IMR-90 (cell line): ENCODE results near the gene CARD10. TPM values are rescaled to one million over a fixed set of nuclear protein-coding genes. Genes with fewer than 3 reads are reported as not detected.

Experiments
- ATAC-seq: fragments of 200-7000 bp; cut with Tn5 transposase; 2 replicates; pipeline ENCODE4 v1.9.1; 2020; ENCODE audit warnings: low read depth, mild to moderate bottlenecking, moderate library complexity
- BruUV-seq: library from RNA; stranded (reverse); fragments of 400-500 nt; replicated peaks from 2 replicates; lab custom pipeline; 2021; lab: Mats Ljungman, UMichigan
- CTCF ChIA-PET: fragments of 300-600 bp; formaldehyde crosslinking; extraction: SDS; loops from one replicate; lab custom pipeline; 2021; ENCODE audit warnings: antibody characterized with exemption; lab: Yijun Ruan, JAX
- POLR2A ChIA-PET: fragments of 300-600 bp; sonication (Branson Sonifier 250); formaldehyde crosslinking; loops from one replicate; lab custom pipeline; 2022; ENCODE audit warnings: antibody characterized with exemption; ENCODE audit not compliant: unreplicated experiment; lab: Charles Lee
- DNase-seq: peaks from one replicate; pipeline ENCODE4 v3.0.0; 2013
- H2AFZ ChIP-seq: replicated peaks from 2 replicates; pipeline ENCODE3; 2013; ENCODE audit warnings: low read length, mild to moderate bottlenecking; ENCODE audit not compliant: poor library complexity
- H2AK5ac ChIP-seq: 2 replicates; pipeline ENCODE4 v1.6.1; 2013; ENCODE audit warnings: low read depth, low read length, inconsistent platforms
- H2AK9ac ChIP-seq: replicated peaks from 2 replicates; pipeline ENCODE3; 2013; ENCODE audit warnings: mild to moderate bottlenecking, low read depth, low read length, moderate library complexity; ENCODE audit not compliant: poor library complexity
- H2BK120ac ChIP-seq: 2 replicates; pipeline ENCODE4 v1.6.1; 2013; ENCODE audit warnings: low read depth, low read length, inconsistent platforms
- H2BK15ac ChIP-seq: 3 replicates; pipeline ENCODE4 v1.6.1; 2013; ENCODE audit warnings: low read depth, low read length, inconsistent platforms
- H2BK20ac ChIP-seq: 2 replicates; pipeline ENCODE4 v1.6.1; 2013; ENCODE audit warnings: low read depth, mild to moderate bottlenecking, inconsistent platforms, low read length, moderate library complexity
- H2BK5ac ChIP-seq: 2 replicates; pipeline ENCODE4 v1.6.1; 2013; ENCODE audit warnings: mild to moderate bottlenecking, low read depth, low read length, inconsistent platforms; ENCODE audit not compliant: poor library complexity, severe bottlenecking
- H3K14ac ChIP-seq: replicated peaks from 2 replicates; pipeline ENCODE4 v1.6.1; 2013; ENCODE audit warnings: low read depth, low read length, inconsistent platforms
- H3K18ac ChIP-seq: 2 replicates; pipeline ENCODE4 v1.6.1; 2013; ENCODE audit warnings: low read depth, low read length, control low read depth
- H3K23ac ChIP-seq: 2 replicates; pipeline ENCODE4 v1.6.1; 2013; ENCODE audit warnings: low read depth, low read length, inconsistent platforms
- H3K27ac ChIP-seq: 2 replicates; pipeline ENCODE4 v1.5.1; 2013; ENCODE audit warnings: mild to moderate bottlenecking, control low read depth, low read length; ENCODE audit not compliant: insufficient read depth
- H3K27me3 ChIP-seq: 2 replicates; pipeline ENCODE4 v1.6.1; 2013; ENCODE audit warnings: low read length; ENCODE audit not compliant: control insufficient read depth, insufficient read depth
- H3K36me3 ChIP-seq: 2 replicates; pipeline ENCODE4 v1.6.1; 2013; ENCODE audit warnings: low read length, mixed read lengths; ENCODE audit not compliant: control insufficient read depth, insufficient read depth
- H3K4ac ChIP-seq: 2 replicates; pipeline ENCODE4 v1.6.1; 2013; ENCODE audit warnings: low read depth, low read length, inconsistent platforms
- H3K4me1 ChIP-seq: 2 replicates; pipeline ENCODE4 v1.6.1; 2013; ENCODE audit warnings: low read length, mixed read lengths; ENCODE audit not compliant: control insufficient read depth, insufficient read depth
- H3K4me2 ChIP-seq: 2 replicates; pipeline ENCODE4 v1.6.1; 2013; ENCODE audit warnings: low read depth, mild to moderate bottlenecking, control low read depth, low read length, moderate library complexity
- H3K4me3 ChIP-seq: 2 replicates; pipeline ENCODE4 v1.5.1; 2013; ENCODE audit warnings: low read depth, mild to moderate bottlenecking, control low read depth, low read length, moderate library complexity; ENCODE audit not compliant: insufficient read depth
- H3K56ac ChIP-seq: 2 replicates; pipeline ENCODE4 v1.6.1; 2013; ENCODE audit warnings: low read length, inconsistent platforms; ENCODE audit not compliant: insufficient read depth; ENCODE audit errors: extremely low read depth
- H3K79me1 ChIP-seq, 2 experiments: 2 replicates each; pipeline ENCODE4 v1.6.1; 2013; ENCODE audit warnings: low read length in 2 of 2, inconsistent platforms in 1 of 2, low read depth in 1 of 2
- H3K9ac ChIP-seq: 2 replicates; pipeline ENCODE4 v1.6.1; 2013; ENCODE audit warnings: low read depth, low read length, control low read depth
- H3K9me1 ChIP-seq: 2 replicates; pipeline ENCODE4 v1.6.1; 2013; ENCODE audit warnings: low read length, inconsistent platforms; ENCODE audit not compliant: insufficient read depth
- H3K9me3 ChIP-seq: 2 replicates; pipeline ENCODE4 v1.6.1; 2013; ENCODE audit warnings: low read length; ENCODE audit not compliant: control insufficient read depth, insufficient read depth
- H4K20me1 ChIP-seq: 2 replicates; pipeline ENCODE4 v1.6.1; 2013; ENCODE audit warnings: low read length, inconsistent platforms; ENCODE audit not compliant: insufficient read depth
- H4K5ac ChIP-seq: 2 replicates; pipeline ENCODE4 v1.6.1; 2013; ENCODE audit warnings: mild to moderate bottlenecking, low read depth, low read length, control low read depth
- H4K8ac ChIP-seq, 2 experiments: 2 replicates each; pipeline ENCODE4 v1.6.1; 2013; ENCODE audit warnings: low read depth in 2 of 2, low read length in 2 of 2, control low read depth in 1 of 2, inconsistent platforms in 1 of 2
- H4K91ac ChIP-seq: 2 replicates; pipeline ENCODE4 v1.6.1; 2013; ENCODE audit warnings: low read depth, low read length, inconsistent platforms; ENCODE audit not compliant: insufficient read depth
- MAFK ChIP-seq: IDR thresholded peaks from 2 replicates; pipeline ENCODE4 v1.6.1; 2012; ENCODE audit warnings: low read depth, low read length, improper control_type of control experiment
- MAZ ChIP-seq: IDR thresholded peaks from 2 replicates; pipeline ENCODE4 v1.6.1; 2012; ENCODE audit warnings: low read depth, mild to moderate bottlenecking, low read length, improper control_type of control experiment, moderate library complexity, borderline replicate concordance
- RCOR1 ChIP-seq: IDR thresholded peaks from 2 replicates; pipeline ENCODE4 v1.6.1; 2012; ENCODE audit warnings: mild to moderate bottlenecking, low read length, improper control_type of control experiment; ENCODE audit not compliant: insufficient replicate concordance
- WGBS, 2 experiments: methylation state at CpG; one replicate each; pipeline versions ENCODE4 v1.1.5 to v1.1.7; 2013; ENCODE audit warnings: missing lambda C conversion rate in 2 of 2; ENCODE audit not compliant: insufficient read length in 1 of 2; ENCODE audit errors: extremely low coverage in 2 of 2; 5-methylcytosine and 5-hydroxymethylcytosine counted together
- dilution Hi-C: fragments of 300-500 bp; cut with HindIII; formaldehyde crosslinking; loops from one replicate; pipeline ENCODE4 v1.14.3; 2018; ENCODE audit warnings: low sequenced_read_pairs; ENCODE audit not compliant: unreplicated experiment
- in situ Hi-C: fragments of 300-500 bp; cut with MboI; formaldehyde crosslinking; loops from 3 replicates; pipeline ENCODE4 v1.14.3; 2019; ENCODE audit warnings: low sequenced_read_pairs, inconsistent platforms, mixed read lengths
- intact Hi-C: fragments of 100-400 bp; cut with micrococcal nuclease; formaldehyde crosslinking; loops from 2 replicates; pipeline ENCODE4 v1.10.0; 2022
- polyA plus RNA-seq, 3 experiments: library from polyadenylated mRNA; depleted of rRNA; stranded (reverse); fragments of >200 nt; gene quantifications; 2 replicates each; pipeline ENCODE4 v1.2.3, GENCODE V29; 2012; ENCODE audit warnings: low replicate concordance in 1 of 3
- total RNA-seq: library from RNA; depleted of rRNA; stranded (reverse); fragments of >200 nt; gene quantifications from 2 replicates; pipeline ENCODE4 v1.2.3, GENCODE V29; 2012

CARD10 gene
- total and polyA plus RNA-seq, 2 of the 4 experiments (the other 2 are of a cell fraction): 6.1 to 18.4 TPM

- intact Hi-C loops: no loop called here
- 91% methylated on average over 5 of the region's 14 CpGs; no CpG with 5 or more reads in 1 of the 2 experiments for WGBS, 2 experiments
- H4K20me1 ChIP-seq: no peaks in the 10 kb centered on the region; the same call in 1 of the 2 replicates
These were observed 13.2 kb downstream of the CARD10 start for GRCh38 chr22:37505989-37506388.

More at GRCh38 chr22:37505989-37506388, 13.2 kb downstream of the CARD10 start:
- Histone ChIP-seq H4K8ac (no peak overlapping the region), H3K27me3 (no peaks in the 10 kb centered on the region), H2BK15ac (no peak overlapping the region), H3K4me2 (no peak overlapping the region), H3K9me3 (no peaks in the 10 kb centered on the region), H3K4ac (no peak overlapping the region), H3K27ac (no peak overlapping the region), H2AFZ (no peak overlapping the region), H3K79me1 (peaks cover 1 to 12% of the 10 kb centered on the region in 2 experiments; a peak in 2 of 4 replicates), H2BK20ac (no peak overlapping the region), H2BK5ac (no peak overlapping the region), H3K4me3 (no peak overlapping the region), H3K23ac (no peak overlapping the region), H3K14ac (no peak overlapping the region), H3K4me1 (peaks cover 10% of the 10 kb centered on the region), H4K91ac (no peak overlapping the region), H3K56ac (no peak overlapping the region), H4K5ac (no peak overlapping the region), H2AK9ac (no peak overlapping the region), H2BK120ac (no peak overlapping the region), H3K9me1 (peaks cover 4% of the 10 kb centered on the region), H2AK5ac (no peak overlapping the region), H3K18ac (no peak overlapping the region), H3K9ac (no peak overlapping the region), H3K36me3 (peaks cover 28% of the 10 kb centered on the region)
- BruUV-seq: no TSS peak
- ChIA-PET CTCF (no interaction called here), POLR2A (no interaction called here)
- dilution Hi-C loops: no loop called here
- TF ChIP-seq RCOR1 (no peak), MAFK (no peak), MAZ (no peak)
- in situ Hi-C loops: no loop called here
- DNase-seq: no peak
- no peak for ATAC-seq
